ENCODE results near the gene FURIN. TPM values are rescaled to one million over a fixed set of nuclear protein-coding genes. Genes with fewer than 3 reads are reported as not detected.

FURIN gene
- polyA plus RNA-seq, 1 of the 3 experiments (the other 2 are of a cell fraction) = 40.8 TPM

DNA sequence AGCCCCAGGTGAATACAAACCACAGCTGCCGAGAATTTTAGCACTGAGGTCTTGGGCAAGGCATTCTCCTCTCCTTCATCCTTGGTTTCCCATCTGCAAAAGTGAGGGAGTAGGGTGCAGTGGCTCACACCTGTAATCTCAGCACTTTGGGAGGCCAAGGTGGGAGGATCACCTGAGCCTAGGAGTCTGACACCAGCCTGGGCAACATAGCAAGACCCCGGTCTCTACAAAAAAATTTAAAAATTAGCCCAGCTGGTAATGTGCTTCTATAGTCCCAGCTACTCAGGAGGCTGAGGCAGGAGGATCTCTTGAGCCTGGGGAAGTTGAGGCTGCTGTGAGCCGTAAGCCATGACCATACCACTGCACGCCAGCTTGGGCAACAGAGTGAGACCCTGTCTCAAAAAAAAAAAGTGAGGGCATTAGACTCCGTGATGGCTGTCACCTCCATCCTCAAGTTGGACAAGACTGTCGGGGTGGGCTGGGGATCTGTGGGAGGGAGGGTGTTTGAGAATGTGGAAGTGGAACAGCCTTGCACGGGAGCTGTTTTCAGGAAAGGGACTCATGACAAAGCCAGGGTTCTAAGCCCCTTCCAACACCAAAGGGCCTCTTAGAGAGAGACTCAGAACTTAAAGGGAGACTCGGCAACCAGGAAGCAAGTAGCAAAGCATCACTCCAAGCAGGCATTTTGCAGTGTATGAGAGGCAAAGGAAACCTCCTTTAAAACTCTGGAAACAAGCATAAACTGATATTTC, 46.0 kb upstream of the FURIN start:
- H3K9me3 ChIP-seq = no peaks in the 10 kb centered on the region
- no peak overlapping the region for H3K4me3 ChIP-seq (ENCODE audit: low read depth in 2 of 2, low read length in 1 of 2)
- no peak for DNase-seq
- H3K79me2 ChIP-seq (ENCODE audit: insufficient read depth) = no peaks in the 10 kb centered on the region
- H4K20me1 ChIP-seq (ENCODE audit: insufficient read depth) = no peaks in the 10 kb centered on the region
- ChIA-PET POLR2A (no interaction called here), CTCF (interaction anchor here (1.0 to 1.5 kb wide), 2 partner anchors 17 to 110 kb away, joined by 3 read pairs; partner anchors contain the start of gene HDDC3)
- H3K27me3 ChIP-seq (ENCODE audit: insufficient read depth) = no peaks in the 10 kb centered on the region
- H3K4me1 ChIP-seq (ENCODE audit: control insufficient read depth in 1 of 2, insufficient read depth in 2 of 2, low read depth in 1 of 2, low read length in 1 of 2) = peaks cover 0 to 16% of the 10 kb centered on the region in 2 experiments; a peak in 1 of 4 replicates
- H3K36me3 ChIP-seq (replicated peaks in 1 of 2; ENCODE audit: control insufficient read depth in 1 of 2, insufficient read depth in 2 of 2, low read length in 1 of 2) = no peaks in the 10 kb centered on the region
- H3K27ac ChIP-seq (ENCODE audit: low read depth in 2 of 2, low read length in 1 of 2) = no peak overlapping the region
- H3K9ac ChIP-seq = no peak overlapping the region
- no peak overlapping the region for H2AFZ ChIP-seq (ENCODE audit: low read depth)
- no peaks in the 10 kb centered on the region for H3K9me2 ChIP-seq
- TF ChIP-seq CHD2 (IDR thresholded peaks at IDR 0.05; ENCODE audit: low read length, partially characterized antibody) (no peak), TCF12 (IDR thresholded peaks at IDR 0.05) (no peak), RXRA (IDR thresholded peaks at IDR 0.05; ENCODE audit: borderline replicate concordance, low read depth) (no peak), RCOR1 (IDR thresholded peaks at IDR 0.05; ENCODE audit: low read length) (no peak), POLR2AphosphoS5 (IDR thresholded peaks at IDR 0.05; ENCODE audit: low read depth, low read length) (no peak), MXI1 (IDR thresholded peaks at IDR 0.05; ENCODE audit: low read depth, low read length) (no peak), TAF1 (IDR thresholded peaks at IDR 0.05; ENCODE audit: borderline replicate concordance, low read depth, low read length) (no peak), ELF1 (IDR thresholded peaks at IDR 0.05) (no peak), GABPA (IDR thresholded peaks at IDR 0.05; ENCODE audit: low read depth) (no peak), JUND (IDR thresholded peaks at IDR 0.05) (no peak), YY1 (IDR thresholded peaks at IDR 0.05; ENCODE audit: low read depth) (no peak), RFX5 (IDR thresholded peaks at IDR 0.05; ENCODE audit: low read length) (no peak)
- TF ChIP-seq, protein P1, sequence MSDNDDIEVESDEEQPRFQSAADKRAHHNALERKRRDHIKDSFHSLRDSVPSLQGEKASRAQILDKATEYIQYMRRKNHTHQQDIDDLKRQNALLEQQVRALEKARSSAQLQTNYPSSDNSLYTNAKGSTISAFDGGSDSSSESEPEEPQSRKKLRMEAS (IDR thresholded peaks at IDR 0.05; ENCODE audit: low read depth) = no peak
- TF ChIP-seq, protein P2, sequence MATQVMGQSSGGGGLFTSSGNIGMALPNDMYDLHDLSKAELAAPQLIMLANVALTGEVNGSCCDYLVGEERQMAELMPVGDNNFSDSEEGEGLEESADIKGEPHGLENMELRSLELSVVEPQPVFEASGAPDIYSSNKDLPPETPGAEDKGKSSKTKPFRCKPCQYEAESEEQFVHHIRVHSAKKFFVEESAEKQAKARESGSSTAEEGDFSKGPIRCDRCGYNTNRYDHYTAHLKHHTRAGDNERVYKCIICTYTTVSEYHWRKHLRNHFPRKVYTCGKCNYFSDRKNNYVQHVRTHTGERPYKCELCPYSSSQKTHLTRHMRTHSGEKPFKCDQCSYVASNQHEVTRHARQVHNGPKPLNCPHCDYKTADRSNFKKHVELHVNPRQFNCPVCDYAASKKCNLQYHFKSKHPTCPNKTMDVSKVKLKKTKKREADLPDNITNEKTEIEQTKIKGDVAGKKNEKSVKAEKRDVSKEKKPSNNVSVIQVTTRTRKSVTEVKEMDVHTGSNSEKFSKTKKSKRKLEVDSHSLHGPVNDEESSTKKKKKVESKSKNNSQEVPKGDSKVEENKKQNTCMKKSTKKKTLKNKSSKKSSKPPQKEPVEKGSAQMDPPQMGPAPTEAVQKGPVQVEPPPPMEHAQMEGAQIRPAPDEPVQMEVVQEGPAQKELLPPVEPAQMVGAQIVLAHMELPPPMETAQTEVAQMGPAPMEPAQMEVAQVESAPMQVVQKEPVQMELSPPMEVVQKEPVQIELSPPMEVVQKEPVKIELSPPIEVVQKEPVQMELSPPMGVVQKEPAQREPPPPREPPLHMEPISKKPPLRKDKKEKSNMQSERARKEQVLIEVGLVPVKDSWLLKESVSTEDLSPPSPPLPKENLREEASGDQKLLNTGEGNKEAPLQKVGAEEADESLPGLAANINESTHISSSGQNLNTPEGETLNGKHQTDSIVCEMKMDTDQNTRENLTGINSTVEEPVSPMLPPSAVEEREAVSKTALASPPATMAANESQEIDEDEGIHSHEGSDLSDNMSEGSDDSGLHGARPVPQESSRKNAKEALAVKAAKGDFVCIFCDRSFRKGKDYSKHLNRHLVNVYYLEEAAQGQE (IDR thresholded peaks at IDR 0.05; ENCODE audit: low read depth, low read length) = no peak
- TF ChIP-seq, protein P3, sequence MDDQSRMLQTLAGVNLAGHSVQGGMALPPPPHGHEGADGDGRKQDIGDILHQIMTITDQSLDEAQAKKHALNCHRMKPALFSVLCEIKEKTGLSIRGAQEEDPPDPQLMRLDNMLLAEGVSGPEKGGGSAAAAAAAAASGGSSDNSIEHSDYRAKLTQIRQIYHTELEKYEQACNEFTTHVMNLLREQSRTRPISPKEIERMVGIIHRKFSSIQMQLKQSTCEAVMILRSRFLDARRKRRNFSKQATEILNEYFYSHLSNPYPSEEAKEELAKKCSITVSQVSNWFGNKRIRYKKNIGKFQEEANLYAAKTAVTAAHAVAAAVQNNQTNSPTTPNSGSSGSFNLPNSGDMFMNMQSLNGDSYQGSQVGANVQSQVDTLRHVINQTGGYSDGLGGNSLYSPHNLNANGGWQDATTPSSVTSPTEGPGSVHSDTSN (IDR thresholded peaks at IDR 0.05) = no peak
- TF ChIP-seq, protein P4, sequence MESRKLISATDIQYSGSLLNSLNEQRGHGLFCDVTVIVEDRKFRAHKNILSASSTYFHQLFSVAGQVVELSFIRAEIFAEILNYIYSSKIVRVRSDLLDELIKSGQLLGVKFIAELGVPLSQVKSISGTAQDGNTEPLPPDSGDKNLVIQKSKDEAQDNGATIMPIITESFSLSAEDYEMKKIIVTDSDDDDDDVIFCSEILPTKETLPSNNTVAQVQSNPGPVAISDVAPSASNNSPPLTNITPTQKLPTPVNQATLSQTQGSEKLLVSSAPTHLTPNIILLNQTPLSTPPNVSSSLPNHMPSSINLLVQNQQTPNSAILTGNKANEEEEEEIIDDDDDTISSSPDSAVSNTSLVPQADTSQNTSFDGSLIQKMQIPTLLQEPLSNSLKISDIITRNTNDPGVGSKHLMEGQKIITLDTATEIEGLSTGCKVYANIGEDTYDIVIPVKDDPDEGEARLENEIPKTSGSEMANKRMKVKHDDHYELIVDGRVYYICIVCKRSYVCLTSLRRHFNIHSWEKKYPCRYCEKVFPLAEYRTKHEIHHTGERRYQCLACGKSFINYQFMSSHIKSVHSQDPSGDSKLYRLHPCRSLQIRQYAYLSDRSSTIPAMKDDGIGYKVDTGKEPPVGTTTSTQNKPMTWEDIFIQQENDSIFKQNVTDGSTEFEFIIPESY (IDR thresholded peaks at IDR 0.05; ENCODE audit: borderline replicate concordance, low read depth) = no peak
- TF ChIP-seq, protein P5, sequence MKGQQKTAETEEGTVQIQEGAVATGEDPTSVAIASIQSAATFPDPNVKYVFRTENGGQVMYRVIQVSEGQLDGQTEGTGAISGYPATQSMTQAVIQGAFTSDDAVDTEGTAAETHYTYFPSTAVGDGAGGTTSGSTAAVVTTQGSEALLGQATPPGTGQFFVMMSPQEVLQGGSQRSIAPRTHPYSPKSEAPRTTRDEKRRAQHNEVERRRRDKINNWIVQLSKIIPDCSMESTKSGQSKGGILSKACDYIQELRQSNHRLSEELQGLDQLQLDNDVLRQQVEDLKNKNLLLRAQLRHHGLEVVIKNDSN (IDR thresholded peaks at IDR 0.05; ENCODE audit: borderline replicate concordance, low read depth) = no peak
- no peaks in the 10 kb centered on the region for H3F3A ChIP-seq (replicated peaks; ENCODE audit: insufficient read depth)
- no peak overlapping the region for H3K4me2 ChIP-seq
- 78% methylated on average over 7 of the region's 8 CpGs for WGBS (ENCODE audit: low lambda C conversion rate)
